ENCODE data around the gene TOR2A.

DNA sequence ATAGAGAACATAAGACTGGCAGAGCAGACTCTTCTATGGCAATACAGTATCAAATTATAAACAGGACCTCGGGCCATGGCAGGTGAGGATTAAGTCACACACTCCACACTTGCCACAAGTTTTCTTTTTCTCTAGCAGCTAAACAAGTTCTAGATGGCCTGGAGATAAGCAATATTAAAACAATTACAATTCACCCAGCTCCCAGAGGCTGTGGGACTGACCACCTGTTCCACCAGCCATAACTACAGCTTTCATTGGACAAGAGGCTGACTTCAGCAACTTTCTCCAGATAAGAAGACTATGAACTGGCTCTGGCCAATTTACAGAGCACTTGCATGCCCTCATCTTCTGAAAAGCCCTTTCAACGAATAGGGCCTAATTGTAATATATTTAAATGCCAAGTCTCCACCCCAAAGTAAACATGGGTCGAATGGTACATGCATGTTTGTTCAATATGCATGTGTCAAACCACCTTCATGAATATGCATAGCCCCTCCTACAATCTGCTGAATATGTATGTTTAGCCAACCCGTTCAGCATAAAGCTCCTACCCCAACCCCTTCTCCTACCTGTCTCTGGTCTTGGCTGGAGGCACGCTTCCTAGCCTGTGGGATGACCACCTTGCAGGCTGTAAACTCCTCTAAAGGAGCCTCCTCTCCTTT, 34.4 kb downstream of the TOR2A start:
- TF ChIP-seq TAF1 (conservative IDR thresholded peaks at IDR 0.05) (no peak), CTCF (IDR thresholded peaks at IDR 0.05; ENCODE audit: low read depth, low read length, missing input control) (no peak), YY1 (IDR thresholded peaks at IDR 0.05) (no peak), JUND (IDR thresholded peaks at IDR 0.05) (no peak), EGR1 (IDR thresholded peaks at IDR 0.05; ENCODE audit: low read depth in 2 of 2) (no peak), RAD21 (IDR thresholded peaks at IDR 0.05) (no peak), SP1 (IDR thresholded peaks at IDR 0.05) (no peak), GABPA (IDR thresholded peaks at IDR 0.05 in 1 of 2, conservative IDR thresholded peaks at IDR 0.05 in 1 of 2) (no peak)
- TF ChIP-seq, protein P1, sequence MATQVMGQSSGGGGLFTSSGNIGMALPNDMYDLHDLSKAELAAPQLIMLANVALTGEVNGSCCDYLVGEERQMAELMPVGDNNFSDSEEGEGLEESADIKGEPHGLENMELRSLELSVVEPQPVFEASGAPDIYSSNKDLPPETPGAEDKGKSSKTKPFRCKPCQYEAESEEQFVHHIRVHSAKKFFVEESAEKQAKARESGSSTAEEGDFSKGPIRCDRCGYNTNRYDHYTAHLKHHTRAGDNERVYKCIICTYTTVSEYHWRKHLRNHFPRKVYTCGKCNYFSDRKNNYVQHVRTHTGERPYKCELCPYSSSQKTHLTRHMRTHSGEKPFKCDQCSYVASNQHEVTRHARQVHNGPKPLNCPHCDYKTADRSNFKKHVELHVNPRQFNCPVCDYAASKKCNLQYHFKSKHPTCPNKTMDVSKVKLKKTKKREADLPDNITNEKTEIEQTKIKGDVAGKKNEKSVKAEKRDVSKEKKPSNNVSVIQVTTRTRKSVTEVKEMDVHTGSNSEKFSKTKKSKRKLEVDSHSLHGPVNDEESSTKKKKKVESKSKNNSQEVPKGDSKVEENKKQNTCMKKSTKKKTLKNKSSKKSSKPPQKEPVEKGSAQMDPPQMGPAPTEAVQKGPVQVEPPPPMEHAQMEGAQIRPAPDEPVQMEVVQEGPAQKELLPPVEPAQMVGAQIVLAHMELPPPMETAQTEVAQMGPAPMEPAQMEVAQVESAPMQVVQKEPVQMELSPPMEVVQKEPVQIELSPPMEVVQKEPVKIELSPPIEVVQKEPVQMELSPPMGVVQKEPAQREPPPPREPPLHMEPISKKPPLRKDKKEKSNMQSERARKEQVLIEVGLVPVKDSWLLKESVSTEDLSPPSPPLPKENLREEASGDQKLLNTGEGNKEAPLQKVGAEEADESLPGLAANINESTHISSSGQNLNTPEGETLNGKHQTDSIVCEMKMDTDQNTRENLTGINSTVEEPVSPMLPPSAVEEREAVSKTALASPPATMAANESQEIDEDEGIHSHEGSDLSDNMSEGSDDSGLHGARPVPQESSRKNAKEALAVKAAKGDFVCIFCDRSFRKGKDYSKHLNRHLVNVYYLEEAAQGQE (IDR thresholded peaks at IDR 0.05) = no peak
- TF ChIP-seq, protein P2, sequence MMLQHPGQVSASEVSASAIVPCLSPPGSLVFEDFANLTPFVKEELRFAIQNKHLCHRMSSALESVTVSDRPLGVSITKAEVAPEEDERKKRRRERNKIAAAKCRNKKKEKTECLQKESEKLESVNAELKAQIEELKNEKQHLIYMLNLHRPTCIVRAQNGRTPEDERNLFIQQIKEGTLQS (IDR thresholded peaks at IDR 0.05) = no peak
- TF ChIP-seq, protein P3, sequence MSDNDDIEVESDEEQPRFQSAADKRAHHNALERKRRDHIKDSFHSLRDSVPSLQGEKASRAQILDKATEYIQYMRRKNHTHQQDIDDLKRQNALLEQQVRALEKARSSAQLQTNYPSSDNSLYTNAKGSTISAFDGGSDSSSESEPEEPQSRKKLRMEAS (IDR thresholded peaks at IDR 0.05) = no peak
- TF ChIP-seq, protein P4, sequence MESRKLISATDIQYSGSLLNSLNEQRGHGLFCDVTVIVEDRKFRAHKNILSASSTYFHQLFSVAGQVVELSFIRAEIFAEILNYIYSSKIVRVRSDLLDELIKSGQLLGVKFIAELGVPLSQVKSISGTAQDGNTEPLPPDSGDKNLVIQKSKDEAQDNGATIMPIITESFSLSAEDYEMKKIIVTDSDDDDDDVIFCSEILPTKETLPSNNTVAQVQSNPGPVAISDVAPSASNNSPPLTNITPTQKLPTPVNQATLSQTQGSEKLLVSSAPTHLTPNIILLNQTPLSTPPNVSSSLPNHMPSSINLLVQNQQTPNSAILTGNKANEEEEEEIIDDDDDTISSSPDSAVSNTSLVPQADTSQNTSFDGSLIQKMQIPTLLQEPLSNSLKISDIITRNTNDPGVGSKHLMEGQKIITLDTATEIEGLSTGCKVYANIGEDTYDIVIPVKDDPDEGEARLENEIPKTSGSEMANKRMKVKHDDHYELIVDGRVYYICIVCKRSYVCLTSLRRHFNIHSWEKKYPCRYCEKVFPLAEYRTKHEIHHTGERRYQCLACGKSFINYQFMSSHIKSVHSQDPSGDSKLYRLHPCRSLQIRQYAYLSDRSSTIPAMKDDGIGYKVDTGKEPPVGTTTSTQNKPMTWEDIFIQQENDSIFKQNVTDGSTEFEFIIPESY (IDR thresholded peaks at IDR 0.05) = no peak

Data from liver (tissue), 3 donors.